HepG2 (cell line): ENCODE data around the gene ZNF385B. TPM values are rescaled to one million over a fixed set of nuclear protein-coding genes. Genes with fewer than 3 reads are reported as not detected.

ENCODE experiments used
- ATAC-seq: fragments of 200-7000 bp; cut with Tn5 transposase; 3 replicates; pipeline ENCODE4 v1.9.1; 2020; ENCODE audit warnings: mild to moderate bottlenecking, moderate library complexity
- BruUV-seq: library from RNA; stranded (reverse); fragments of 400-500 nt; replicated peaks from 2 replicates; lab custom pipeline; 2021; lab: Mats Ljungman, UMichigan
- CTCF ChIA-PET: fragments of 300-600 bp; formaldehyde crosslinking; extraction: SDS; loops from one replicate; lab custom pipeline; 2021; ENCODE audit warnings: low total read pairs, inconsistent platforms, low intra/inter-chr PET ratio; lab: Yijun Ruan, JAX
- POLR2A ChIA-PET: fragments of 350-600 bp; sonication (Branson Sonifier 250); formaldehyde crosslinking; loops from one replicate; lab custom pipeline; 2020; ENCODE audit warnings: antibody characterized with exemption, inconsistent platforms; lab: Yijun Ruan, JAX
- DNase-seq: peaks from one replicate; pipeline ENCODE4 v3.0.0-alpha.2; 2015; ENCODE audit warnings: low spot score
- FAIRE-seq: peaks from 3 replicates; lab custom pipeline; 2011; peaks lifted over from hg19 to GRCh38; lab: Jason Lieb, UNC
- H2AFZ ChIP-seq: one replicate; pipeline ENCODE4 v1.6.1; 2011; ENCODE audit warnings: low read length, inconsistent platforms
- H3K27ac ChIP-seq: fragments of 300-600 bp; 3 replicates; pipeline ENCODE4 v1.8.0; 2011; ENCODE audit warnings: mixed run types, mild to moderate bottlenecking, mixed read lengths, low read length, inconsistent platforms; ENCODE audit not compliant: insufficient read depth; ENCODE audit errors: extremely low read length
- H3K27me3 ChIP-seq, 2 experiments: fragments of 200-600 bp in 1 of 2; 2 replicates in 1 of 2; 3 replicates in 1 of 2; pipeline versions ENCODE4 v1.6.0 to v1.8.0; 2011; ENCODE audit warnings: low read length in 2 of 2, mild to moderate bottlenecking in 2 of 2, moderate library complexity in 2 of 2, inconsistent platforms in 1 of 2; ENCODE audit not compliant: insufficient read depth in 2 of 2, control insufficient read depth in 1 of 2
- H3K36me3 ChIP-seq, 2 experiments: fragments of 200-600 bp in 1 of 2; replicated peaks in 1 of 2; 2 replicates in 1 of 2; 3 replicates in 1 of 2; pipeline versions ENCODE4 v1.5.1 to v1.8.0; 2011; ENCODE audit warnings: low read length in 2 of 2, inconsistent platforms in 1 of 2; ENCODE audit not compliant: insufficient read depth in 2 of 2, control insufficient read depth in 1 of 2
- H3K4me1 ChIP-seq: 2 replicates; pipeline ENCODE4 v1.5.1; 2012; ENCODE audit warnings: low read length, inconsistent platforms; ENCODE audit not compliant: insufficient read depth
- H3K4me2 ChIP-seq: 2 replicates; pipeline ENCODE4 v1.6.0; 2011; ENCODE audit warnings: low read depth, low read length, inconsistent platforms
- H3K4me3 ChIP-seq, 3 experiments: fragments of 200-600 bp in 1 of 3; sonication (generic), shearing (Covaris generic) in 1 of 3; replicated peaks in 1 of 3; 2 replicates each; pipeline ENCODE4 v1.5.1; 2011 to 2016; ENCODE audit warnings: low read length in 3 of 3, inconsistent platforms in 2 of 3, low read depth in 2 of 3, mild to moderate bottlenecking in 2 of 3, control low read depth in 1 of 3, mixed read lengths in 1 of 3; ENCODE audit not compliant: insufficient read depth in 1 of 3
- H3K79me2 ChIP-seq: one replicate; pipeline ENCODE4 v1.6.1; 2011; ENCODE audit warnings: low read length, inconsistent platforms; ENCODE audit not compliant: insufficient read depth
- H3K9ac ChIP-seq: 2 replicates; pipeline ENCODE4 v1.6.0; 2011; ENCODE audit warnings: mild to moderate bottlenecking, low read depth, low read length, inconsistent platforms; ENCODE audit not compliant: insufficient read depth
- H3K9me3 ChIP-seq: 2 replicates; pipeline ENCODE4 v1.5.1; 2012; ENCODE audit warnings: mild to moderate bottlenecking, low read length
- H4K20me1 ChIP-seq: 2 replicates; pipeline ENCODE4 v1.6.0; 2011; ENCODE audit warnings: inconsistent platforms, mild to moderate bottlenecking, low read length, moderate library complexity; ENCODE audit not compliant: insufficient read depth
- GTF2F1 ChIP-seq: fragments of 150-350 bp; IDR thresholded peaks from 2 replicates; pipeline ENCODE4 v1.6.1; 2014; ENCODE audit warnings: low read length
- HCFC1 ChIP-seq: fragments of 150-350 bp; IDR thresholded peaks from 2 replicates; pipeline ENCODE4 v1.6.1; 2014; ENCODE audit warnings: low read depth, low read length
- HNF4G ChIP-seq, 2 experiments: sonication (generic) in 1 of 2; formaldehyde crosslinking in 1 of 2; IDR thresholded peaks; 2 replicates each; pipeline versions ENCODE4 v1.4.0 to v1.6.1; 2011 to 2020; ENCODE audit warnings: borderline replicate concordance in 2 of 2, low read depth in 2 of 2, mild to moderate bottlenecking in 2 of 2, low read length in 1 of 2, missing genetic modification reagents in 1 of 2, moderate library complexity in 1 of 2
- MAFF ChIP-seq: IDR thresholded peaks from 2 replicates; pipeline ENCODE4 v1.6.1; 2011; ENCODE audit warnings: low read depth, low read length, improper control_type of control experiment
- MAFK ChIP-seq, 2 experiments: IDR thresholded peaks in 1 of 2; conservative IDR thresholded peaks in 1 of 2; 2 replicates each; pipeline ENCODE4 v1.6.1; 2011; ENCODE audit warnings: improper control_type of control experiment in 2 of 2, low read length in 2 of 2
- SPEN ChIP-seq: sonication (generic); formaldehyde crosslinking; IDR thresholded peaks from 2 replicates; pipeline ENCODE4 v1.5.1; 2020; ENCODE audit warnings: low read depth, mild to moderate bottlenecking, missing genetic modification reagents
- SRSF9 ChIP-seq: fragments of 200-400 bp; formaldehyde crosslinking; IDR thresholded peaks from 2 replicates; pipeline ENCODE4 v1.6.1; 2018; ENCODE audit warnings: borderline replicate concordance, mild to moderate bottlenecking, low read depth, low read length; ENCODE audit not compliant: insufficient read depth, poor library complexity, severe bottlenecking
- U2AF1 ChIP-seq: fragments of 200-400 bp; formaldehyde crosslinking; optimal IDR thresholded peaks from 2 replicates; pipeline ENCODE3; 2017; ENCODE audit warnings: mild to moderate bottlenecking, low read depth, low read length
- ZMYM4 ChIP-seq: sonication (generic); formaldehyde crosslinking; IDR thresholded peaks from 2 replicates; pipeline ENCODE4 v1.8.1; 2023; ENCODE audit warnings: mild to moderate bottlenecking, missing genetic modification reagents
- ZNF24 ChIP-seq: fragments of 450-650 bp; IDR thresholded peaks from 2 replicates; pipeline ENCODE4 v1.6.1; 2017; ENCODE audit warnings: antibody characterized with exemption, mild to moderate bottlenecking
- ZNF530 ChIP-seq: sonication (generic); formaldehyde crosslinking; IDR thresholded peaks from 2 replicates; pipeline ENCODE4 v1.5.0; 2020; ENCODE audit warnings: low read depth, mild to moderate bottlenecking, missing genetic modification reagents
- ZNF552 ChIP-seq: sonication (generic); formaldehyde crosslinking; IDR thresholded peaks from 2 replicates; pipeline ENCODE4 v1.9.0; 2022; ENCODE audit warnings: missing genetic modification reagents, mild to moderate bottlenecking, borderline replicate concordance
- ZNF605 ChIP-seq: sonication (generic); formaldehyde crosslinking; IDR thresholded peaks from 2 replicates; pipeline ENCODE4 v1.8.0; 2022; ENCODE audit warnings: mild to moderate bottlenecking, missing genetic modification reagents
- ZNF879 ChIP-seq: sonication (generic); formaldehyde crosslinking; IDR thresholded peaks from 2 replicates; pipeline ENCODE4 v1.8.1; 2023; ENCODE audit warnings: missing genetic modification reagents
- in situ Hi-C: cut with HindIII; loops from 2 replicates; pipeline ENCODE4 v1.10.0; 2017; ENCODE audit warnings: low pct_unique_long_range_greater_than_20kb; ENCODE audit not compliant: extremely low pct_ligation_motif_present
- intact Hi-C: fragments of 100-400 bp; cut with micrococcal nuclease; formaldehyde crosslinking; loops from one replicate; pipeline ENCODE4 v1.10.0; 2022; ENCODE audit not compliant: unreplicated experiment
- polyA plus RNA-seq, 8 experiments: library from polyadenylated mRNA; depleted of rRNA in 3 of 8; stranded (reverse) in 7 of 8; unstranded in 1 of 8; fragments of >200 nt; fragmentation: Illumina TruSeq in 4 of 8; extraction: Trizol in 4 of 8; gene quantifications; 2 replicates each; pipeline versions ENCODE4 v1.2.1 to v1.2.3, GENCODE V29; 2011 to 2016; ENCODE audit warnings: low read depth in 4 of 8, missing spikeins in 1 of 8, mixed read lengths in 1 of 8; ENCODE audit not compliant: insufficient read depth in 1 of 8
- total RNA-seq, 5 experiments: library from RNA; depleted of rRNA; stranded (reverse); fragments of >200 nt; fragmentation: Illumina TruSeq; extraction: Trizol; gene quantifications; 2 replicates each; pipeline ENCODE4 v1.2.3, GENCODE V29; 2016; ENCODE audit warnings: low read depth in 1 of 5
- TF ChIP-seq, protein P1 (sequence below): sonication (generic); formaldehyde crosslinking; conservative IDR thresholded peaks from 2 replicates; pipeline ENCODE4 v1.8.0; 2022; ENCODE audit warnings: low read depth, missing genetic modification reagents
- TF ChIP-seq, protein P2 (sequence below): sonication (generic); formaldehyde crosslinking; IDR thresholded peaks from 2 replicates; pipeline ENCODE4 v1.5.0; 2020; ENCODE audit warnings: mild to moderate bottlenecking, missing genetic modification reagents
- TF ChIP-seq, protein P3 (sequence below): sonication (generic); formaldehyde crosslinking; IDR thresholded peaks from 2 replicates; pipeline ENCODE4 v1.8.1; 2023; ENCODE audit warnings: missing genetic modification reagents, mild to moderate bottlenecking, borderline replicate concordance

ZNF385B gene
- total and polyA plus RNA-seq, 2 of the 13 experiments (the other 11 are each of a cell fraction or from before 2014, with no cell fraction given) = 3.3 to 6.7 TPM

DNA sequence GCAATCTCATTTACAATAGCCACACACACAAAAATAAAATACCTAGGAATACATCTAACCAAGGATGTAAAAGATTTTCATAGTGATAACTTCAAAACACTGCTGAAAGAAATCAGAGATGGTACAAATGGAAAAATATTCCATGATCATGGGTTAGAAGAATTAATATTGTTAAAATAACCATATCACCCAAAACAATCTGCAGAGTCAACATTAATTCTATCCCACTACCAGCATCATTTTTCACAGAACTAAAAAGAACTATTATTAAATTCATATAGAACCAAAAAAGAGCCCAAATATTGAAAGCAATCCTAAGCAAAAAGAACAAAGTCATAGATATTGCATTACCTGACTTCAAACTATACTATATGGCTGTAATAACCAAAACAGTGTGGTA, 50.4 kb downstream of the ZNF385B start:
- in situ Hi-C loops (no loop called here), intact Hi-C loops (no loop called here)
- Histone ChIP-seq H3K4me2 (no peak overlapping the region), H3K36me3 (no peaks in the 10 kb centered on the region), H3K27ac (no peak overlapping the region), H3K9me3 (no peaks in the 10 kb centered on the region), H3K4me3 (no peak overlapping the region), H3K27me3 (0 out of 5 replicates have a peak, but pooled peaks cover 0 to 9% of the 10 kb centered on the region in 2 experiments), H3K9ac (no peak overlapping the region), H2AFZ (no peak overlapping the region), H4K20me1 (no peaks in the 10 kb centered on the region), H3K79me2 (no peaks in the 10 kb centered on the region), H3K4me1 (no peaks in the 10 kb centered on the region)
- FAIRE-seq (no peak), ATAC-seq (no peak), DNase-seq (no peak)
- BruUV-seq = no TSS peak
- ChIA-PET CTCF (no interaction called here), POLR2A (no interaction called here)
- TF ChIP-seq, protein P1, sequence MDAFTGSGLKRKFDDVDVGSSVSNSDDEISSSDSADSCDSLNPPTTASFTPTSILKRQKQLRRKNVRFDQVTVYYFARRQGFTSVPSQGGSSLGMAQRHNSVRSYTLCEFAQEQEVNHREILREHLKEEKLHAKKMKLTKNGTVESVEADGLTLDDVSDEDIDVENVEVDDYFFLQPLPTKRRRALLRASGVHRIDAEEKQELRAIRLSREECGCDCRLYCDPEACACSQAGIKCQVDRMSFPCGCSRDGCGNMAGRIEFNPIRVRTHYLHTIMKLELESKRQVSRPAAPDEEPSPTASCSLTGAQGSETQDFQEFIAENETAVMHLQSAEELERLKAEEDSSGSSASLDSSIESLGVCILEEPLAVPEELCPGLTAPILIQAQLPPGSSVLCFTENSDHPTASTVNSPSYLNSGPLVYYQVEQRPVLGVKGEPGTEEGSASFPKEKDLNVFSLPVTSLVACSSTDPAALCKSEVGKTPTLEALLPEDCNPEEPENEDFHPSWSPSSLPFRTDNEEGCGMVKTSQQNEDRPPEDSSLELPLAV (CRISPR knock-in tag) = no peak
- TF ChIP-seq, protein P2, sequence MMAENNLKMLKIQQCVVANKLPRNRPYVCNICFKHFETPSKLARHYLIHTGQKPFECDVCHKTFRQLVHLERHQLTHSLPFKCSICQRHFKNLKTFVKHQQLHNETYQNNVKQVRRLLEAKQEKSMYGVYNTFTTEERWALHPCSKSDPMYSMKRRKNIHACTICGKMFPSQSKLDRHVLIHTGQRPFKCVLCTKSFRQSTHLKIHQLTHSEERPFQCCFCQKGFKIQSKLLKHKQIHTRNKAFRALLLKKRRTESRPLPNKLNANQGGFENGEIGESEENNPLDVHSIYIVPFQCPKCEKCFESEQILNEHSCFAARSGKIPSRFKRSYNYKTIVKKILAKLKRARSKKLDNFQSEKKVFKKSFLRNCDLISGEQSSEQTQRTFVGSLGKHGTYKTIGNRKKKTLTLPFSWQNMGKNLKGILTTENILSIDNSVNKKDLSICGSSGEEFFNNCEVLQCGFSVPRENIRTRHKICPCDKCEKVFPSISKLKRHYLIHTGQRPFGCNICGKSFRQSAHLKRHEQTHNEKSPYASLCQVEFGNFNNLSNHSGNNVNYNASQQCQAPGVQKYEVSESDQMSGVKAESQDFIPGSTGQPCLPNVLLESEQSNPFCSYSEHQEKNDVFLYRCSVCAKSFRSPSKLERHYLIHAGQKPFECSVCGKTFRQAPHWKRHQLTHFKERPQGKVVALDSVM (CRISPR knock-in tag) = no peak
- TF ChIP-seq ZNF552 (CRISPR knock-in tag) (no peak), MAFF (peak; percentile 32), GTF2F1 (no peak), SPEN (CRISPR knock-in tag) (no peak), MAFK (conservative IDR thresholded peaks at IDR 0.05 in 1 of 2, IDR thresholded peaks at IDR 0.05 in 1 of 2; ENCODE audit: low read length in 2 of 2) (peak; percentile 47 to 61; a peak in 3 of 4 replicates), ZMYM4 (CRISPR knock-in tag) (no peak), ZNF879 (CRISPR knock-in tag) (no peak), HNF4G (IDR thresholded peaks at IDR 0.05; ENCODE audit: borderline replicate concordance, low read depth, low read length) (no peak), HNF4G (CRISPR knock-in tag; IDR thresholded peaks at IDR 0.05; ENCODE audit: borderline replicate concordance, low read depth) (no peak), ZNF530 (CRISPR knock-in tag) (no peak), ZNF605 (CRISPR knock-in tag) (no peak), SRSF9 (no peak), ZNF24 (no peak), HCFC1 (no peak), U2AF1 (no peak)
- TF ChIP-seq, protein P3, sequence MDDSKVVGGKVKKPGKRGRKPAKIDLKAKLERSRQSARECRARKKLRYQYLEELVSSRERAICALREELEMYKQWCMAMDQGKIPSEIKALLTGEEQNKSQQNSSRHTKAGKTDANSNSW = no peak
